Endothelial cell of umbilical vein (primary cell): ENCODE measurements around the gene DMAC1. TPM values are rescaled to one million over a fixed set of nuclear protein-coding genes. Genes with fewer than 3 reads are reported as not detected.

ENCODE experiments used
- BruUV-seq: library from RNA; stranded (reverse); fragments of 400-500 nt; replicated peaks from 2 replicates; lab custom pipeline; 2021; lab: Mats Ljungman, UMichigan
- CTCF ChIA-PET: fragments of 300-600, 350-600 bp; sonication (Branson Sonifier 250); formaldehyde crosslinking; loops from one replicate; lab custom pipeline; 2021; ENCODE audit warnings: antibody characterized with exemption, inconsistent platforms; lab: Charles Lee
- POLR2A ChIA-PET: fragments of 300-600, 350-600 bp; sonication (Branson Sonifier 250); formaldehyde crosslinking; loops from one replicate; lab custom pipeline; 2021; ENCODE audit warnings: antibody characterized with exemption, inconsistent platforms; lab: Charles Lee
- DNase-seq: peaks from one replicate; pipeline ENCODE4 v3.0.0-alpha.2; 2011; ENCODE audit warnings: low read depth, low spot score
- FAIRE-seq: peaks from 2 replicates; lab custom pipeline; 2011; peaks lifted over from hg19 to GRCh38; lab: Jason Lieb, UNC
- H2AFZ ChIP-seq: 2 replicates; pipeline ENCODE4 v1.6.0; 2012; ENCODE audit warnings: low read depth, low read length, control low read depth, inconsistent platforms
- H3K27ac ChIP-seq: 2 replicates; pipeline ENCODE4 v1.5.1; 2011; ENCODE audit warnings: low read depth, mild to moderate bottlenecking, control low read depth, low read length, moderate library complexity; ENCODE audit not compliant: insufficient read depth
- H3K27me3 ChIP-seq, 2 experiments: 2 replicates each; pipeline versions ENCODE4 v1.6.0 to v1.6.1; 2011; ENCODE audit warnings: low read length in 2 of 2, mixed read lengths in 1 of 2; ENCODE audit not compliant: control insufficient read depth in 2 of 2, insufficient read depth in 2 of 2
- H3K36me3 ChIP-seq, 2 experiments: 2 replicates in 1 of 2; 3 replicates in 1 of 2; pipeline ENCODE4 v1.5.1; 2011; ENCODE audit warnings: low read length in 2 of 2, mild to moderate bottlenecking in 1 of 2, moderate library complexity in 1 of 2; ENCODE audit not compliant: control insufficient read depth in 2 of 2, insufficient read depth in 2 of 2; ENCODE audit errors: extremely low read depth in 1 of 2
- H3K4me1 ChIP-seq: 3 replicates; pipeline ENCODE4 v1.5.1; 2011; ENCODE audit warnings: mild to moderate bottlenecking, low read length; ENCODE audit not compliant: control insufficient read depth, insufficient read depth; ENCODE audit errors: extremely low read depth
- H3K4me2 ChIP-seq: 2 replicates; pipeline ENCODE4 v1.6.1; 2011; ENCODE audit warnings: low read length, control low read depth, mixed read lengths; ENCODE audit not compliant: insufficient read depth
- H3K4me3 ChIP-seq, 3 experiments: fragments of 200-600 bp in 1 of 3; sonication (generic), shearing (Covaris generic) in 1 of 3; replicated peaks in 1 of 3; 2 replicates each; pipeline ENCODE4 v1.5.1; 2011 to 2016; ENCODE audit warnings: control low read depth in 3 of 3, low read length in 3 of 3, mild to moderate bottlenecking in 2 of 3, inconsistent platforms in 1 of 3, low read depth in 1 of 3, moderate library complexity in 1 of 3; ENCODE audit not compliant: insufficient read depth in 1 of 3
- H3K79me2 ChIP-seq: 2 replicates; pipeline ENCODE4 v1.6.0; 2012; ENCODE audit warnings: low read length, inconsistent platforms; ENCODE audit not compliant: control insufficient read depth, insufficient read depth
- H3K9ac ChIP-seq: replicated peaks from 2 replicates; pipeline ENCODE3; 2011; ENCODE audit warnings: low read length, control low read depth; ENCODE audit not compliant: insufficient read depth; ENCODE audit errors: extremely low read depth
- H3K9me1 ChIP-seq: replicated peaks from 3 replicates; pipeline ENCODE4 v1.6.0; 2011; ENCODE audit warnings: mild to moderate bottlenecking, low read length; ENCODE audit not compliant: control insufficient read depth, insufficient read depth; ENCODE audit errors: extremely low read depth
- H3K9me3 ChIP-seq: replicated peaks from 2 replicates; pipeline ENCODE4 v1.5.1; 2012; ENCODE audit warnings: low read length, inconsistent platforms; ENCODE audit not compliant: control insufficient read depth, insufficient read depth
- H4K20me1 ChIP-seq: replicated peaks from 2 replicates; pipeline ENCODE3; 2011; ENCODE audit warnings: mild to moderate bottlenecking, low read length; ENCODE audit not compliant: control insufficient read depth, insufficient read depth; ENCODE audit errors: extremely low read depth
- EZH2 ChIP-seq: IDR thresholded peaks from 2 replicates; pipeline ENCODE4 v1.6.1; 2012; ENCODE audit warnings: borderline replicate concordance, low read depth, mild to moderate bottlenecking, moderate library complexity, low read length, inconsistent platforms; ENCODE audit not compliant: severe bottlenecking
- FOS ChIP-seq: IDR thresholded peaks from 2 replicates; pipeline ENCODE4 v1.6.1; 2011; ENCODE audit warnings: mild to moderate bottlenecking, low read length, moderate library complexity, borderline replicate concordance; ENCODE audit not compliant: insufficient read depth
- GATA2 ChIP-seq: IDR thresholded peaks from 2 replicates; pipeline ENCODE4 v1.7.0; 2011; ENCODE audit warnings: low read depth, mild to moderate bottlenecking, moderate library complexity, mixed read lengths, low read length; ENCODE audit not compliant: insufficient read length, insufficient read depth
- JUN ChIP-seq: IDR thresholded peaks from 2 replicates; pipeline ENCODE4 v1.6.1; 2011; ENCODE audit warnings: borderline replicate concordance, low read depth; ENCODE audit not compliant: insufficient read length, insufficient read depth
- MYC ChIP-seq: IDR thresholded peaks from one replicate; pipeline ENCODE4 v1.6.1; 2011; ENCODE audit warnings: mild to moderate bottlenecking, low read depth, low read length
- POLR2A ChIP-seq: IDR thresholded peaks from 2 replicates; pipeline ENCODE4 v1.6.1; 2012; ENCODE audit warnings: low read depth, mild to moderate bottlenecking, control low read depth, low read length
- POLR2AphosphoS5 ChIP-seq: IDR thresholded peaks from 2 replicates; pipeline ENCODE4 v1.6.1; 2012; ENCODE audit warnings: low read depth, mild to moderate bottlenecking, control low read depth, low read length, moderate library complexity; ENCODE audit not compliant: insufficient read depth
- dilution Hi-C: fragments of 300-500 bp; cut with MboI; formaldehyde crosslinking; loops from one replicate; pipeline ENCODE4 v1.15.0; 2019; ENCODE audit warnings: low sequenced_read_pairs; ENCODE audit not compliant: extremely low pct_ligation_motif_present
- intact Hi-C: fragments of 100-400 bp; cut with micrococcal nuclease; formaldehyde crosslinking; loops from one replicate; pipeline ENCODE4 v1.10.0; 2022
- polyA plus RNA-seq, 4 experiments: library from polyadenylated mRNA; depleted of rRNA in 3 of 4; stranded (reverse) in 3 of 4; unstranded in 1 of 4; fragments of >200 nt; gene quantifications; 2 replicates each; pipeline versions ENCODE4 v1.2.1 to v1.2.3, GENCODE V29; 2011 to 2012; ENCODE audit warnings: missing spikeins in 1 of 4
- total RNA-seq: library from RNA; stranded (reverse); gene quantifications from 2 replicates; pipeline ENCODE4 v1.2.3, GENCODE V29; 2021
- TF ChIP-seq, protein P1 (sequence below): IDR thresholded peaks from 2 replicates; pipeline ENCODE4 v1.6.1; 2011; ENCODE audit not compliant: insufficient read depth, insufficient read length
- TF ChIP-seq, protein P2 (sequence below), 2 donors: IDR thresholded peaks; 1 replicate in 1 of 2; 2 replicates in 1 of 2; pipeline ENCODE4 v1.5.1; 2011; ENCODE audit warnings: low read length in 2 of 2, mild to moderate bottlenecking in 2 of 2, moderate library complexity in 2 of 2, control low read depth in 1 of 2, inconsistent platforms in 1 of 2, low read depth in 1 of 2; ENCODE audit not compliant: insufficient read depth in 1 of 2; ENCODE audit errors: extremely low read depth in 1 of 2

Gene DMAC1
- total and polyA plus RNA-seq, 2 donors (not counting 3 experiments of a cell fraction or from before 2014, with no cell fraction given): 15.8 to 44.0 TPM

DNA sequence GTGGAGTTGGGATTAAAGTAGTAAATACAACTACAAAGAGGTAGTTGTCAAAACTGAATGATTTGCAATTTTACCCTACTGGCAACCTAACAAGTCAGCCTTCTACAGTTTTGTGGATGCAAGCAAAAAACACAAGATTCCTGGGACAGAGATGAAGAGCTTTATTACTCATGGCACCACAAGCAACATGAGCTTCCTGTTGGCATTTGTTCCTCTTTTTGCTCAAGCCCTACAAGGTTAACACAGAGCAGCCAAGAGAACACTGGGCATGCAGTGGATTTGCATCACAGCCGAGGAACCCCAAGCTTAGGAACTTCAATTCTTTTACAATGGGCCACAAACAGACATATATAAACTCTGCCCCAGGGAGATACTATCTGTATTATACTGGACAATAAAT is 28.8 kb upstream of the DMAC1 start:
- no peaks in the 10 kb centered on the region for H3K36me3 ChIP-seq
- no peaks in the 10 kb centered on the region for H3K4me1 ChIP-seq
- TF ChIP-seq MYC: no peak
- TF ChIP-seq, protein P1, sequence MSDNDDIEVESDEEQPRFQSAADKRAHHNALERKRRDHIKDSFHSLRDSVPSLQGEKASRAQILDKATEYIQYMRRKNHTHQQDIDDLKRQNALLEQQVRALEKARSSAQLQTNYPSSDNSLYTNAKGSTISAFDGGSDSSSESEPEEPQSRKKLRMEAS: no peak
- TF ChIP-seq, protein P2, sequence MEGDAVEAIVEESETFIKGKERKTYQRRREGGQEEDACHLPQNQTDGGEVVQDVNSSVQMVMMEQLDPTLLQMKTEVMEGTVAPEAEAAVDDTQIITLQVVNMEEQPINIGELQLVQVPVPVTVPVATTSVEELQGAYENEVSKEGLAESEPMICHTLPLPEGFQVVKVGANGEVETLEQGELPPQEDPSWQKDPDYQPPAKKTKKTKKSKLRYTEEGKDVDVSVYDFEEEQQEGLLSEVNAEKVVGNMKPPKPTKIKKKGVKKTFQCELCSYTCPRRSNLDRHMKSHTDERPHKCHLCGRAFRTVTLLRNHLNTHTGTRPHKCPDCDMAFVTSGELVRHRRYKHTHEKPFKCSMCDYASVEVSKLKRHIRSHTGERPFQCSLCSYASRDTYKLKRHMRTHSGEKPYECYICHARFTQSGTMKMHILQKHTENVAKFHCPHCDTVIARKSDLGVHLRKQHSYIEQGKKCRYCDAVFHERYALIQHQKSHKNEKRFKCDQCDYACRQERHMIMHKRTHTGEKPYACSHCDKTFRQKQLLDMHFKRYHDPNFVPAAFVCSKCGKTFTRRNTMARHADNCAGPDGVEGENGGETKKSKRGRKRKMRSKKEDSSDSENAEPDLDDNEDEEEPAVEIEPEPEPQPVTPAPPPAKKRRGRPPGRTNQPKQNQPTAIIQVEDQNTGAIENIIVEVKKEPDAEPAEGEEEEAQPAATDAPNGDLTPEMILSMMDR (IDR thresholded peaks at IDR 0.05; ENCODE audit: extremely low read depth in 1 of 2, insufficient read depth in 1 of 2, low read depth in 1 of 2, low read length in 2 of 2): no peak
- TF ChIP-seq POLR2A: no peak
- no peak for TF ChIP-seq JUN
- TF ChIP-seq FOS: no peak
- no peak for TF ChIP-seq EZH2
- TF ChIP-seq GATA2: no peak
- TF ChIP-seq POLR2AphosphoS5: no peak
- no peaks in the 10 kb centered on the region for H3K27me3 ChIP-seq
- no peak overlapping the region for H2AFZ ChIP-seq
- dilution Hi-C loops (no loop called here), intact Hi-C loops (no loop called here)
- no peak overlapping the region for H3K4me2 ChIP-seq
- H4K20me1 ChIP-seq: no peaks in the 10 kb centered on the region
- no peaks in the 10 kb centered on the region for H3K79me2 ChIP-seq
- FAIRE-seq (no peak), DNase-seq (no peak)
- H3K4me3 ChIP-seq: no peak overlapping the region
- ChIA-PET POLR2A (no interaction called here), CTCF (no interaction called here)
- no peak overlapping the region for H3K9ac ChIP-seq
- no peaks in the 10 kb centered on the region for H3K9me3 ChIP-seq
- no peak overlapping the region for H3K27ac ChIP-seq
- no TSS peak for BruUV-seq
- no peaks in the 10 kb centered on the region for H3K9me1 ChIP-seq
